ENCODE results near the gene AKAP9.
"Not testable (repeated sequence)": the region's sequence is repeated elsewhere in the genome, so short reads cannot be mapped to it uniquely, and the experiment has no call there.

AKAP9 gene

DNA sequence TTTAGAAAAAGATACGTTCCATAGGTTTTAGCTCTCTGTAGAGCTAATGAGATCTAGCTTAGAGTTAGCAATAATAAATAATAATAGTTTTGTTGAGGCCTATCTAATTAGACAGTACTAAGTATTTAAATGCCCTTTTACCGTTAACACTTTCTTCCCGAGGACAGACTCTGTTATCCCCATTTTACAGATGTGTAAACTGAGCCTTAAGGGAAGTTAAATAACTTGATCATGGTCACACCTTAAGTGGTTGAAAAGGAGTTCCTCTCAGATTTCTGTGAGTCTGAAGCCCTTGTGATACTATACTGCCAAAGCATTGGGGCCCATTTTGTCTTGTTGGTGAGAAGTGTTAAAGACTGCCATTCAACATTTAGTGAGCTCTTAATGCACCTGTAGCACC, 132.0 kb downstream of the AKAP9 start:
- H3K79me2 ChIP-seq (ENCODE audit: insufficient read depth, low read length): no peaks in the 10 kb centered on the region
- no peaks in the 10 kb centered on the region for H3K9me3 ChIP-seq (ENCODE audit: insufficient read depth, low read length)
- H3K27me3 ChIP-seq (ENCODE audit: low read length): no peaks in the 10 kb centered on the region
- no peak for TF ChIP-seq CTCF (IDR thresholded peaks at IDR 0.05; ENCODE audit: insufficient read depth, low read length, poor library complexity, severe bottlenecking)
- no peak for TF ChIP-seq EZH2phosphoT487 (conservative IDR thresholded peaks at IDR 0.05; ENCODE audit: low read length)
- no peaks in the 10 kb centered on the region for H4K20me1 ChIP-seq (ENCODE audit: low read depth, low read length)
- H2AFZ ChIP-seq (ENCODE audit: low read depth, low read length, severe bottlenecking): no peak overlapping the region
- no peak overlapping the region for H3K27ac ChIP-seq (ENCODE audit: low read depth, low read length)
- H3K4me2 ChIP-seq (ENCODE audit: low read depth, low read length, poor library complexity, severe bottlenecking): no peak overlapping the region
- H3K9me2 ChIP-seq (replicated peaks; ENCODE audit: insufficient read depth, low read length): no peaks in the 10 kb centered on the region
- no peak overlapping the region for H3K9ac ChIP-seq (ENCODE audit: low read length)
- peaks cover 8% of the 10 kb centered on the region; the same call in 1 of the 2 replicates for H3K36me3 ChIP-seq (ENCODE audit: low read length)
- no peaks in the 10 kb centered on the region; the same call in 1 of the 2 replicates for H3F3A ChIP-seq (ENCODE audit: insufficient read depth)
- H3K4me3 ChIP-seq (ENCODE audit: insufficient read depth, low read length, poor library complexity, severe bottlenecking): no peak overlapping the region

- no peaks in the 10 kb centered on the region for H4K20me1 ChIP-seq (ENCODE audit: low read depth, low read length)
- H3K9me2 ChIP-seq (replicated peaks; ENCODE audit: insufficient read depth, low read length): no peaks in the 10 kb centered on the region
- TF ChIP-seq EZH2phosphoT487 (conservative IDR thresholded peaks at IDR 0.05; ENCODE audit: low read length) (no peak), CTCF (IDR thresholded peaks at IDR 0.05; ENCODE audit: insufficient read depth, low read length, poor library complexity, severe bottlenecking) (no peak)
- H3K9ac ChIP-seq (ENCODE audit: low read length): no peak overlapping the region
- H3K4me2 ChIP-seq (ENCODE audit: low read depth, low read length, poor library complexity, severe bottlenecking): no peak overlapping the region
- H2AFZ ChIP-seq (ENCODE audit: low read depth, low read length, severe bottlenecking): no peak overlapping the region
- H3K9me3 ChIP-seq (ENCODE audit: insufficient read depth, low read length): no peaks in the 10 kb centered on the region
- no peaks in the 10 kb centered on the region for H3K27me3 ChIP-seq (ENCODE audit: low read length)
- peaks cover 8% of the 10 kb centered on the region; the same call in 1 of the 2 replicates for H3K36me3 ChIP-seq (ENCODE audit: low read length)
- H3K79me2 ChIP-seq (ENCODE audit: insufficient read depth, low read length): no peaks in the 10 kb centered on the region
- no peaks in the 10 kb centered on the region; the same call in 1 of the 2 replicates for H3F3A ChIP-seq (ENCODE audit: insufficient read depth)
- no peak overlapping the region for H3K27ac ChIP-seq (ENCODE audit: low read depth, low read length)
- no peak overlapping the region for H3K4me3 ChIP-seq (ENCODE audit: insufficient read depth, low read length, poor library complexity, severe bottlenecking)
Observed at GRCh38 chr7:92075455-92076158, 134.9 kb downstream of the AKAP9 start.

- Histone ChIP-seq H3K27me3 (ENCODE audit: low read length) (no peaks in the 10 kb centered on the region), H3K9me2 (replicated peaks; ENCODE audit: insufficient read depth, low read length) (no peaks in the 10 kb centered on the region), H3K36me3 (ENCODE audit: low read length) (peaks cover 2% of the 10 kb centered on the region; the same call in 1 of the 2 replicates), H3K9me3 (ENCODE audit: insufficient read depth, low read length) (no peaks in the 10 kb centered on the region), H3K9ac (ENCODE audit: low read length) (no peak overlapping the region), H4K20me1 (ENCODE audit: low read depth, low read length) (no peaks in the 10 kb centered on the region), H2AFZ (ENCODE audit: low read depth, low read length, severe bottlenecking) (no peak overlapping the region), H3K4me3 (ENCODE audit: insufficient read depth, low read length, poor library complexity, severe bottlenecking) (no peak overlapping the region), H3K27ac (ENCODE audit: low read depth, low read length) (no peak overlapping the region), H3K4me2 (ENCODE audit: low read depth, low read length, poor library complexity, severe bottlenecking) (no peak overlapping the region), H3F3A (ENCODE audit: insufficient read depth) (no peaks in the 10 kb centered on the region; the same call in 1 of the 2 replicates), H3K79me2 (ENCODE audit: insufficient read depth, low read length) (no peaks in the 10 kb centered on the region)
- TF ChIP-seq CTCF (IDR thresholded peaks at IDR 0.05; ENCODE audit: insufficient read depth, low read length, poor library complexity, severe bottlenecking) (no peak), EZH2phosphoT487 (conservative IDR thresholded peaks at IDR 0.05; ENCODE audit: low read length) (no peak)
Observed at GRCh38 chr7:92076509-92076908, 135.8 kb downstream of the AKAP9 start.

DNA sequence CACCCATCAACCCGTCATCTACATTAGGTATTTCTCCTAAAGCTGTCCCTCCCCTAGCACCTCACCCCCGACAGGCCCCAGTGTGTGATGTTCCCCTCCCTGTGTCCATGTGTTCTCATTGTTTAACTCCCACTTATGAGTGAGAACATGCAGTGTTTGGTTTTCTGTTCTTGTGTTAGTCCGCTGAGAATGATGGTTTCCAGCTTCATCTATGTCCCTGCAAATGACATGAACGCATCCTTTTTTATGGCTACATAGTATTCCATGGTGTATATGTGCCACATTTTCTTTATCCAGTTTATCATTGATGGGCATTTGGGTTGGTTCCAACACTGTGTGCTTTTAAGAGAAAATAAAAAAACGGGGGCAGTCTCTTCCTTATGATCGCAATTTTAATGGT, 143.3 kb downstream of the AKAP9 start:
- H2AFZ ChIP-seq (ENCODE audit: low read depth, low read length, severe bottlenecking); H3F3A ChIP-seq (ENCODE audit: insufficient read depth); H3K4me3 ChIP-seq (ENCODE audit: insufficient read depth, low read length, poor library complexity, severe bottlenecking); H3K79me2 ChIP-seq (ENCODE audit: insufficient read depth, low read length); H3K27me3 ChIP-seq (ENCODE audit: low read length); H3K9me2 ChIP-seq (replicated peaks; ENCODE audit: insufficient read depth, low read length); H3K4me2 ChIP-seq (ENCODE audit: low read depth, low read length, poor library complexity, severe bottlenecking); H3K9me3 ChIP-seq (ENCODE audit: insufficient read depth, low read length); H4K20me1 ChIP-seq (ENCODE audit: low read depth, low read length); H3K27ac ChIP-seq (ENCODE audit: low read depth, low read length); H3K9ac ChIP-seq (ENCODE audit: low read length): not testable (repeated sequence)
- H3K36me3 ChIP-seq (ENCODE audit: low read length): peaks cover 43% of the 10 kb centered on the region
